IMR-90 (cell line): ENCODE measurements around the gene UBE2G1. TPM values are rescaled to one million over a fixed set of nuclear protein-coding genes. Genes with fewer than 3 reads are reported as not detected.

Experiments used
- ATAC-seq: fragments of 200-7000 bp; cut with Tn5 transposase; 2 replicates; pipeline ENCODE4 v1.9.1; 2020; ENCODE audit warnings: low read depth, mild to moderate bottlenecking, moderate library complexity
- BruUV-seq: library from RNA; stranded (reverse); fragments of 400-500 nt; replicated peaks from 2 replicates; lab custom pipeline; 2021; lab: Mats Ljungman, UMichigan
- CTCF ChIA-PET: fragments of 300-600 bp; formaldehyde crosslinking; extraction: SDS; loops from one replicate; lab custom pipeline; 2021; ENCODE audit warnings: antibody characterized with exemption; lab: Yijun Ruan, JAX
- POLR2A ChIA-PET: fragments of 300-600 bp; sonication (Branson Sonifier 250); formaldehyde crosslinking; loops from one replicate; lab custom pipeline; 2022; ENCODE audit warnings: antibody characterized with exemption; ENCODE audit not compliant: unreplicated experiment; lab: Charles Lee
- DNase-seq: peaks from one replicate; pipeline ENCODE4 v3.0.0; 2013
- H2AFZ ChIP-seq: replicated peaks from 2 replicates; pipeline ENCODE3; 2013; ENCODE audit warnings: low read length, mild to moderate bottlenecking; ENCODE audit not compliant: poor library complexity
- H2AK5ac ChIP-seq: 2 replicates; pipeline ENCODE4 v1.6.1; 2013; ENCODE audit warnings: low read depth, low read length, inconsistent platforms
- H2AK9ac ChIP-seq: replicated peaks from 2 replicates; pipeline ENCODE3; 2013; ENCODE audit warnings: mild to moderate bottlenecking, low read depth, low read length, moderate library complexity; ENCODE audit not compliant: poor library complexity
- H2BK120ac ChIP-seq: 2 replicates; pipeline ENCODE4 v1.6.1; 2013; ENCODE audit warnings: low read depth, low read length, inconsistent platforms
- H2BK15ac ChIP-seq: 3 replicates; pipeline ENCODE4 v1.6.1; 2013; ENCODE audit warnings: low read depth, low read length, inconsistent platforms
- H2BK20ac ChIP-seq: 2 replicates; pipeline ENCODE4 v1.6.1; 2013; ENCODE audit warnings: low read depth, mild to moderate bottlenecking, inconsistent platforms, low read length, moderate library complexity
- H2BK5ac ChIP-seq: 2 replicates; pipeline ENCODE4 v1.6.1; 2013; ENCODE audit warnings: mild to moderate bottlenecking, low read depth, low read length, inconsistent platforms; ENCODE audit not compliant: poor library complexity, severe bottlenecking
- H3K14ac ChIP-seq: replicated peaks from 2 replicates; pipeline ENCODE4 v1.6.1; 2013; ENCODE audit warnings: low read depth, low read length, inconsistent platforms
- H3K18ac ChIP-seq: 2 replicates; pipeline ENCODE4 v1.6.1; 2013; ENCODE audit warnings: low read depth, low read length, control low read depth
- H3K23ac ChIP-seq: 2 replicates; pipeline ENCODE4 v1.6.1; 2013; ENCODE audit warnings: low read depth, low read length, inconsistent platforms
- H3K27ac ChIP-seq: 2 replicates; pipeline ENCODE4 v1.5.1; 2013; ENCODE audit warnings: mild to moderate bottlenecking, control low read depth, low read length; ENCODE audit not compliant: insufficient read depth
- H3K27me3 ChIP-seq: 2 replicates; pipeline ENCODE4 v1.6.1; 2013; ENCODE audit warnings: low read length; ENCODE audit not compliant: control insufficient read depth, insufficient read depth
- H3K36me3 ChIP-seq: 2 replicates; pipeline ENCODE4 v1.6.1; 2013; ENCODE audit warnings: low read length, mixed read lengths; ENCODE audit not compliant: control insufficient read depth, insufficient read depth
- H3K4ac ChIP-seq: 2 replicates; pipeline ENCODE4 v1.6.1; 2013; ENCODE audit warnings: low read depth, low read length, inconsistent platforms
- H3K4me1 ChIP-seq: 2 replicates; pipeline ENCODE4 v1.6.1; 2013; ENCODE audit warnings: low read length, mixed read lengths; ENCODE audit not compliant: control insufficient read depth, insufficient read depth
- H3K4me2 ChIP-seq: 2 replicates; pipeline ENCODE4 v1.6.1; 2013; ENCODE audit warnings: low read depth, mild to moderate bottlenecking, control low read depth, low read length, moderate library complexity
- H3K4me3 ChIP-seq: 2 replicates; pipeline ENCODE4 v1.5.1; 2013; ENCODE audit warnings: low read depth, mild to moderate bottlenecking, control low read depth, low read length, moderate library complexity; ENCODE audit not compliant: insufficient read depth
- H3K56ac ChIP-seq: 2 replicates; pipeline ENCODE4 v1.6.1; 2013; ENCODE audit warnings: low read length, inconsistent platforms; ENCODE audit not compliant: insufficient read depth; ENCODE audit errors: extremely low read depth
- H3K79me1 ChIP-seq, 2 experiments: 2 replicates each; pipeline ENCODE4 v1.6.1; 2013; ENCODE audit warnings: low read length in 2 of 2, inconsistent platforms in 1 of 2, low read depth in 1 of 2
- H3K9ac ChIP-seq: 2 replicates; pipeline ENCODE4 v1.6.1; 2013; ENCODE audit warnings: low read depth, low read length, control low read depth
- H3K9me1 ChIP-seq: 2 replicates; pipeline ENCODE4 v1.6.1; 2013; ENCODE audit warnings: low read length, inconsistent platforms; ENCODE audit not compliant: insufficient read depth
- H3K9me3 ChIP-seq: 2 replicates; pipeline ENCODE4 v1.6.1; 2013; ENCODE audit warnings: low read length; ENCODE audit not compliant: control insufficient read depth, insufficient read depth
- H4K20me1 ChIP-seq: 2 replicates; pipeline ENCODE4 v1.6.1; 2013; ENCODE audit warnings: low read length, inconsistent platforms; ENCODE audit not compliant: insufficient read depth
- H4K5ac ChIP-seq: 2 replicates; pipeline ENCODE4 v1.6.1; 2013; ENCODE audit warnings: mild to moderate bottlenecking, low read depth, low read length, control low read depth
- H4K8ac ChIP-seq, 2 experiments: 2 replicates each; pipeline ENCODE4 v1.6.1; 2013; ENCODE audit warnings: low read depth in 2 of 2, low read length in 2 of 2, control low read depth in 1 of 2, inconsistent platforms in 1 of 2
- H4K91ac ChIP-seq: 2 replicates; pipeline ENCODE4 v1.6.1; 2013; ENCODE audit warnings: low read depth, low read length, inconsistent platforms; ENCODE audit not compliant: insufficient read depth
- BHLHE40 ChIP-seq: fragments of 150-350 bp; IDR thresholded peaks from 2 replicates; pipeline ENCODE4 v1.6.1; 2016; ENCODE audit warnings: mild to moderate bottlenecking, low read depth, low read length
- CEBPB ChIP-seq: IDR thresholded peaks from 2 replicates; pipeline ENCODE4 v1.6.1; 2012; ENCODE audit warnings: low read depth, low read length, improper control_type of control experiment
- ELK1 ChIP-seq: fragments of 150-350 bp; IDR thresholded peaks from 2 replicates; pipeline ENCODE4 v1.6.1; 2016; ENCODE audit warnings: low read depth, mild to moderate bottlenecking, low read length, moderate library complexity, borderline replicate concordance
- FOS ChIP-seq: fragments of 150-350 bp; IDR thresholded peaks from 2 replicates; pipeline ENCODE4 v1.6.1; 2016; ENCODE audit warnings: low read depth, low read length
- MAFK ChIP-seq: IDR thresholded peaks from 2 replicates; pipeline ENCODE4 v1.6.1; 2012; ENCODE audit warnings: low read depth, low read length, improper control_type of control experiment
- MXI1 ChIP-seq: IDR thresholded peaks from 2 replicates; pipeline ENCODE4 v1.6.1; 2012; ENCODE audit warnings: low read depth, mild to moderate bottlenecking, low read length, moderate library complexity, borderline replicate concordance
- NFE2L2 ChIP-seq: fragments of 150-350 bp; IDR thresholded peaks from 2 replicates; pipeline ENCODE4 v1.6.1; 2016; ENCODE audit warnings: low read depth, mild to moderate bottlenecking, low read length
- POLR2A ChIP-seq: IDR thresholded peaks from 2 replicates; pipeline ENCODE4 v1.6.1; 2012; ENCODE audit warnings: mild to moderate bottlenecking, low read depth, low read length
- RAD21 ChIP-seq: IDR thresholded peaks from 2 replicates; pipeline ENCODE4 v1.6.1; 2012; ENCODE audit warnings: low read length, improper control_type of control experiment
- RFX5 ChIP-seq: IDR thresholded peaks from 2 replicates; pipeline ENCODE4 v1.8.0; 2012; ENCODE audit warnings: low read depth, mild to moderate bottlenecking, low read length, moderate library complexity
- SMC3 ChIP-seq: fragments of 150-350 bp; IDR thresholded peaks from 2 replicates; pipeline ENCODE4 v1.6.1; 2016; ENCODE audit warnings: low read depth, mild to moderate bottlenecking, antibody characterized with exemption, low read length, moderate library complexity
- USF2 ChIP-seq: fragments of 150-350 bp; IDR thresholded peaks from 2 replicates; pipeline ENCODE4 v1.6.1; 2017; ENCODE audit warnings: mild to moderate bottlenecking, antibody characterized with exemption, low read length, low read depth
- WGBS, 2 experiments: methylation state at CpG; one replicate each; pipeline versions ENCODE4 v1.1.5 to v1.1.7; 2013; ENCODE audit warnings: missing lambda C conversion rate in 2 of 2; ENCODE audit not compliant: insufficient read length in 1 of 2; ENCODE audit errors: extremely low coverage in 2 of 2; 5-methylcytosine and 5-hydroxymethylcytosine counted together
- dilution Hi-C: fragments of 300-500 bp; cut with HindIII; formaldehyde crosslinking; loops from one replicate; pipeline ENCODE4 v1.14.3; 2018; ENCODE audit warnings: low sequenced_read_pairs; ENCODE audit not compliant: unreplicated experiment
- in situ Hi-C: fragments of 300-500 bp; cut with MboI; formaldehyde crosslinking; loops from 3 replicates; pipeline ENCODE4 v1.14.3; 2019; ENCODE audit warnings: low sequenced_read_pairs, inconsistent platforms, mixed read lengths
- intact Hi-C: fragments of 100-400 bp; cut with micrococcal nuclease; formaldehyde crosslinking; loops from 2 replicates; pipeline ENCODE4 v1.10.0; 2022
- polyA plus RNA-seq, 3 experiments: library from polyadenylated mRNA; depleted of rRNA; stranded (reverse); fragments of >200 nt; gene quantifications; 2 replicates each; pipeline ENCODE4 v1.2.3, GENCODE V29; 2012; ENCODE audit warnings: low replicate concordance in 1 of 3
- total RNA-seq: library from RNA; depleted of rRNA; stranded (reverse); fragments of >200 nt; gene quantifications from 2 replicates; pipeline ENCODE4 v1.2.3, GENCODE V29; 2012

Gene UBE2G1
- total and polyA plus RNA-seq, 2 of the 4 experiments (the other 2 are of a cell fraction) = 26.3 to 26.6 TPM

GRCh38 chr17:4340914-4341615, 25.4 kb downstream of the UBE2G1 start:
- H3K23ac ChIP-seq = peak overlapping the region; percentile 7; the same call in 1 of the 2 replicates
- no peak overlapping the region for H2BK15ac ChIP-seq
- H3K9me3 ChIP-seq = no peaks in the 10 kb centered on the region
- no peak overlapping the region for H2AK9ac ChIP-seq
- no peak overlapping the region for H4K5ac ChIP-seq
- DNase-seq (peak; percentile 55), ATAC-seq (peak; percentile 65)
- H3K27ac ChIP-seq = no peak overlapping the region
- dilution Hi-C loops (no loop called here), in situ Hi-C loops (no loop called here), intact Hi-C loops (no loop called here)
- H3K4me2 ChIP-seq = no peak overlapping the region
- no peaks in the 10 kb centered on the region for H3K36me3 ChIP-seq
- no peak overlapping the region for H3K56ac ChIP-seq
- no peak overlapping the region for H3K18ac ChIP-seq
- H3K4ac ChIP-seq = no peak overlapping the region
- H4K20me1 ChIP-seq = peaks cover 89% of the 10 kb centered on the region
- ChIA-PET CTCF (no interaction called here), POLR2A (interaction anchor here (0.6 to 0.7 kb wide), 3 partner anchors 46 to 195 kb away, joined by 3 to 20 read pairs (median 6); no protein-coding TSS in a partner anchor)
- no peaks in the 10 kb centered on the region for H3K27me3 ChIP-seq
- no peak overlapping the region for H2BK20ac ChIP-seq
- BruUV-seq = no TSS peak
- no peak overlapping the region for H3K14ac ChIP-seq
- H3K79me1 ChIP-seq = peaks cover 15 to 64% of the 10 kb centered on the region in 2 experiments
- no peak overlapping the region for H4K91ac ChIP-seq
- WGBS, 2 experiments = 80% methylated on average over 1 of the region's 5 CpGs; no CpG with 5 or more reads in 1 of the 2 experiments
- no peak overlapping the region for H2BK5ac ChIP-seq
- no peak overlapping the region for H2AFZ ChIP-seq
- TF ChIP-seq CEBPB (no peak), RFX5 (no peak), POLR2A (no peak), BHLHE40 (no peak), SMC3 (no peak), USF2 (no peak), MAFK (no peak), NFE2L2 (no peak), FOS (no peak), RAD21 (no peak), MXI1 (no peak), ELK1 (no peak)
- H3K9me1 ChIP-seq = peaks cover 23% of the 10 kb centered on the region
- H4K8ac ChIP-seq = no peak overlapping the region
- no peak overlapping the region for H2AK5ac ChIP-seq
- H2BK120ac ChIP-seq = no peak overlapping the region
- no peak overlapping the region for H3K9ac ChIP-seq
- peaks cover 9% of the 10 kb centered on the region for H3K4me1 ChIP-seq
- H3K4me3 ChIP-seq = no peak overlapping the region
